Measurements from ENCODE around the gene CARHSP1.
"Not testable (repeated sequence)": the region's sequence is repeated elsewhere in the genome, so short reads cannot be mapped to it uniquely, and the experiment has no call there.

Gene CARHSP1

GRCh38 chr16:8831871-8832716 lies 36.7 kb downstream of the CARHSP1 start:
- no peak for DNase-seq (ENCODE audit: low read depth in 2 of 3, low spot score in 1 of 3)

GRCh38 chr16:8831450-8831849 lies 37.4 kb downstream of the CARHSP1 start:
- no peak for DNase-seq (ENCODE audit: low read depth in 2 of 3, low spot score in 1 of 3)

GRCh38 chr16:8828541-8829165 lies 40.2 kb downstream of the CARHSP1 start:
- DNase-seq (ENCODE audit: low read depth in 2 of 3, low spot score in 1 of 3), result no peak

GRCh38 chr16:8826278-8826879 lies 42.4 kb downstream of the CARHSP1 start:
- DNase-seq (ENCODE audit: low read depth in 2 of 3, low spot score in 1 of 3), result no peak

- DNase-seq (ENCODE audit: low read depth in 2 of 3, low spot score in 1 of 3), result no peak
Observed at GRCh38 chr16:8822403-8822802, 46.4 kb downstream of the CARHSP1 start.

GRCh38 chr16:8819411-8820034 lies 49.3 kb downstream of the CARHSP1 start:
- no peak for DNase-seq (ENCODE audit: low read depth in 2 of 3, low spot score in 1 of 3)

GRCh38 chr16:8818504-8819270 lies 50.1 kb downstream of the CARHSP1 start:
- no peak for DNase-seq (ENCODE audit: low read depth in 2 of 3, low spot score in 1 of 3)

- no peak for DNase-seq (ENCODE audit: low read depth in 2 of 3, low spot score in 1 of 3)
Observed at GRCh38 chr16:8816967-8817655, 51.7 kb downstream of the CARHSP1 start.

GRCh38 chr16:8814095-8814806 lies 54.6 kb downstream of the CARHSP1 start:
- DNase-seq (ENCODE audit: low read depth in 2 of 3, low spot score in 1 of 3), result no peak

- no peak for DNase-seq (ENCODE audit: low read depth in 2 of 3, low spot score in 1 of 3)
Observed at GRCh38 chr16:8812162-8812843, 56.5 kb downstream of the CARHSP1 start.

- DNase-seq (ENCODE audit: low read depth in 2 of 3, low spot score in 1 of 3), result no peak
Observed at GRCh38 chr16:8808613-8809353, 60.0 kb downstream of the CARHSP1 start.

GRCh38 chr16:8808009-8808408 lies 60.8 kb downstream of the CARHSP1 start:
- DNase-seq (ENCODE audit: low read depth in 2 of 3, low spot score in 1 of 3), result no peak

- no peak for DNase-seq (ENCODE audit: low read depth in 2 of 3, low spot score in 1 of 3)
Observed at GRCh38 chr16:8807189-8807588, 61.6 kb downstream of the CARHSP1 start.

- DNase-seq (ENCODE audit: low read depth in 2 of 3, low spot score in 1 of 3), result no peak
Observed at GRCh38 chr16:8806272-8806983, 62.4 kb downstream of the CARHSP1 start.

- DNase-seq (ENCODE audit: low read depth in 2 of 3, low spot score in 1 of 3), result no peak
Observed at GRCh38 chr16:8804313-8804712, 64.5 kb downstream of the CARHSP1 start.

- DNase-seq (ENCODE audit: low read depth in 2 of 3, low spot score in 1 of 3), result not testable (repeated sequence)
Observed at GRCh38 chr16:8803733-8804132, 65.1 kb downstream of the CARHSP1 start.
